SK-N-SH (cell line): Measurements from ENCODE around the gene CCT4.

Source experiments
- CHD2 ChIP-seq: fragments of 150-350 bp; IDR thresholded peaks from 2 replicates; pipeline ENCODE4 v1.6.1; 2018; ENCODE audit warnings: low read length; ENCODE audit not compliant: partially characterized antibody
- EP300 ChIP-seq, 2 experiments: IDR thresholded peaks; 2 replicates each; pipeline versions ENCODE4 v1.4.0 to v1.6.1; 2012; ENCODE audit warnings: borderline replicate concordance in 1 of 2, low read depth in 1 of 2, low read length in 1 of 2
- FOXM1 ChIP-seq: IDR thresholded peaks from 2 replicates; pipeline ENCODE4 v1.4.0; 2012; ENCODE audit warnings: low read depth, mild to moderate bottlenecking
- GABPA ChIP-seq: IDR thresholded peaks from 2 replicates; pipeline ENCODE4 v1.4.0; 2012; ENCODE audit warnings: low read depth, mild to moderate bottlenecking
- JUND ChIP-seq: IDR thresholded peaks from 2 replicates; pipeline ENCODE4 v1.4.0; 2012
- MEF2A ChIP-seq: IDR thresholded peaks from 2 replicates; pipeline ENCODE4 v1.4.0; 2012; ENCODE audit warnings: low read depth, borderline replicate concordance
- RAD21 ChIP-seq: IDR thresholded peaks from 2 replicates; pipeline ENCODE4 v1.6.1; 2012; ENCODE audit warnings: mild to moderate bottlenecking, low read length
- SMC3 ChIP-seq: IDR thresholded peaks from 2 replicates; pipeline ENCODE4 v1.6.1; 2012; ENCODE audit warnings: low read depth, low read length, improper control_type of control experiment
- TF ChIP-seq, protein P1 (sequence below): fragments of 200-600 bp; sonication (generic); IDR thresholded peaks from 2 replicates; pipeline ENCODE4 v1.6.1; 2017; ENCODE audit warnings: antibody characterized with exemption, mild to moderate bottlenecking, moderate library complexity
- TF ChIP-seq, protein P2 (sequence below): IDR thresholded peaks from 2 replicates; pipeline ENCODE4 v1.4.0; 2012; ENCODE audit warnings: low read depth, borderline replicate concordance
- TF ChIP-seq, protein P3 (sequence below): IDR thresholded peaks from 2 replicates; pipeline ENCODE4 v1.4.0; 2012; ENCODE audit warnings: low read depth

DNA sequence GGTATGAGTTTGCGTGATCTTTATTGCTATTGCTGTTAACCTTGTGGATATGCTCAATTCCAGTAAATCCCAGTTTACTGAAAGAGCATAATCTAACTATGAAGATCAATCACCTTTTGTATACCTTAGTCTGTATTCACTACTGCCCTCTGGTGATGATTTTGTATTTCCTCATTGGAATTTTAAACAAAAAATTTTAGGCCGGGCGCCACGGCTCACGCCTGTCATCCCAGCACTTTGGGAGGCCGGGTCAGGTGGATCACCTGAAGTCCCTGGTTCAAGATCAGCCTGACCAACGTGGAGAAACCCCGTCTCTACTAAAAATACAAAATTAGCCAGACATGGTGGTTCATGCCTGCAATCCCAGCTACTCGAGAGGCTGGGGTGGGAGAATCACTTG is 22.1 kb upstream of the CCT4 start:
- TF ChIP-seq GABPA (no peak), EP300 (IDR thresholded peaks at IDR 0.05; ENCODE audit: borderline replicate concordance in 1 of 2, low read depth in 1 of 2, low read length in 1 of 2) (no peak), MEF2A (no peak), CHD2 (no peak), FOXM1 (no peak), SMC3 (no peak), RAD21 (peak; percentile 21; the same call in 1 of the 2 replicates), JUND (no peak)
- TF ChIP-seq, protein P1, sequence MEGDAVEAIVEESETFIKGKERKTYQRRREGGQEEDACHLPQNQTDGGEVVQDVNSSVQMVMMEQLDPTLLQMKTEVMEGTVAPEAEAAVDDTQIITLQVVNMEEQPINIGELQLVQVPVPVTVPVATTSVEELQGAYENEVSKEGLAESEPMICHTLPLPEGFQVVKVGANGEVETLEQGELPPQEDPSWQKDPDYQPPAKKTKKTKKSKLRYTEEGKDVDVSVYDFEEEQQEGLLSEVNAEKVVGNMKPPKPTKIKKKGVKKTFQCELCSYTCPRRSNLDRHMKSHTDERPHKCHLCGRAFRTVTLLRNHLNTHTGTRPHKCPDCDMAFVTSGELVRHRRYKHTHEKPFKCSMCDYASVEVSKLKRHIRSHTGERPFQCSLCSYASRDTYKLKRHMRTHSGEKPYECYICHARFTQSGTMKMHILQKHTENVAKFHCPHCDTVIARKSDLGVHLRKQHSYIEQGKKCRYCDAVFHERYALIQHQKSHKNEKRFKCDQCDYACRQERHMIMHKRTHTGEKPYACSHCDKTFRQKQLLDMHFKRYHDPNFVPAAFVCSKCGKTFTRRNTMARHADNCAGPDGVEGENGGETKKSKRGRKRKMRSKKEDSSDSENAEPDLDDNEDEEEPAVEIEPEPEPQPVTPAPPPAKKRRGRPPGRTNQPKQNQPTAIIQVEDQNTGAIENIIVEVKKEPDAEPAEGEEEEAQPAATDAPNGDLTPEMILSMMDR, result peak; percentile 54
- TF ChIP-seq, protein P2, sequence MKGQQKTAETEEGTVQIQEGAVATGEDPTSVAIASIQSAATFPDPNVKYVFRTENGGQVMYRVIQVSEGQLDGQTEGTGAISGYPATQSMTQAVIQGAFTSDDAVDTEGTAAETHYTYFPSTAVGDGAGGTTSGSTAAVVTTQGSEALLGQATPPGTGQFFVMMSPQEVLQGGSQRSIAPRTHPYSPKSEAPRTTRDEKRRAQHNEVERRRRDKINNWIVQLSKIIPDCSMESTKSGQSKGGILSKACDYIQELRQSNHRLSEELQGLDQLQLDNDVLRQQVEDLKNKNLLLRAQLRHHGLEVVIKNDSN, result no peak
- TF ChIP-seq, protein P3, sequence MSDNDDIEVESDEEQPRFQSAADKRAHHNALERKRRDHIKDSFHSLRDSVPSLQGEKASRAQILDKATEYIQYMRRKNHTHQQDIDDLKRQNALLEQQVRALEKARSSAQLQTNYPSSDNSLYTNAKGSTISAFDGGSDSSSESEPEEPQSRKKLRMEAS, result no peak
